Measurements from ENCODE around the gene HTR6. TPM values are rescaled to one million over a fixed set of nuclear protein-coding genes. Genes with fewer than 3 reads are reported as not detected.

HTR6 gene
- polyA plus RNA-seq, 1 donor (not counting 4 experiments of a cell fraction or from before 2014, with no cell fraction given): not detected

GRCh38 chr1:19690342-19690741 lies 25.7 kb downstream of the HTR6 start:
- H3K9me3 ChIP-seq (ENCODE audit: control insufficient read depth, low read depth, low read length): no peaks in the 10 kb centered on the region
- no peaks in the 10 kb centered on the region for H4K20me1 ChIP-seq (ENCODE audit: control insufficient read depth, extremely low read depth, insufficient read depth, low read length)
- FAIRE-seq: no peak

DNA sequence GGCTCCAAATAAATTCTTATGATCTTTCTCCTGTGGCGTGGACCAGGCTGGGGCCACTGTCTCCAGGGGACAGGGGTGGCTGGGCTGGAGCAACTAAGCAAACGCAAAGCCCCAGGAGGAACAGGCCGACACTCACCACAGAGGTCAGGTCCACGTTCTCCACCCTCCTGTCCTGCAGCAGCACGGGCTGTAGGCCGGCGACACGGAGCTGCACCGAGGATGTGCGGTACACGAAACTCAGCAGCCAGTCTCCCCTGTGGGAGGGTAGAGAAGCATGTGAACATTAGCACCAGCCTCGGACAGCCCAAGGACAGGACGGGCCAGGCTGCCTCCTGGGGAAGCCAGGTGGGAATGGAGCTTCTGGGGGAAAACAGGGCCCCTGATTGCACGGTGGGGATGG lies 29.6 kb downstream of the HTR6 start:
- Histone ChIP-seq H3K9ac (ENCODE audit: control insufficient read depth, extremely low read depth, insufficient read depth, low read length) (no peak overlapping the region), H3K4me2 (ENCODE audit: control insufficient read depth, extremely low read depth, insufficient read depth, low read depth, low read length) (no peak overlapping the region), H3K27me3 (ENCODE audit: control insufficient read depth, extremely low read depth, insufficient read depth, low read length) (no peaks in the 10 kb centered on the region), H3K36me3 (ENCODE audit: control insufficient read depth in 2 of 2, extremely low read depth in 1 of 2, insufficient read depth in 2 of 2, low read length in 2 of 2) (no peaks in the 10 kb centered on the region), H2AFZ (ENCODE audit: control insufficient read depth, low read length) (no peak overlapping the region), H3K4me1 (ENCODE audit: control insufficient read depth, extremely low read depth, insufficient read depth, low read length) (no peaks in the 10 kb centered on the region), H4K20me1 (ENCODE audit: control insufficient read depth, extremely low read depth, insufficient read depth, low read length) (no peaks in the 10 kb centered on the region), H3K4me3 (ENCODE audit: control insufficient read depth in 2 of 3, extremely low read depth in 1 of 3, insufficient read depth in 2 of 3, low read depth in 1 of 3, low read length in 3 of 3) (no peak overlapping the region), H3K9me3 (ENCODE audit: control insufficient read depth, low read depth, low read length) (no peaks in the 10 kb centered on the region), H3K79me2 (ENCODE audit: control insufficient read depth, insufficient read depth, low read length) (no peaks in the 10 kb centered on the region), H3K9me1 (ENCODE audit: control insufficient read depth, extremely low read depth, insufficient read depth, low read length) (no peaks in the 10 kb centered on the region), H3K27ac (ENCODE audit: control insufficient read depth, insufficient read depth, low read length) (no peak overlapping the region)
- TF ChIP-seq, protein P1, sequence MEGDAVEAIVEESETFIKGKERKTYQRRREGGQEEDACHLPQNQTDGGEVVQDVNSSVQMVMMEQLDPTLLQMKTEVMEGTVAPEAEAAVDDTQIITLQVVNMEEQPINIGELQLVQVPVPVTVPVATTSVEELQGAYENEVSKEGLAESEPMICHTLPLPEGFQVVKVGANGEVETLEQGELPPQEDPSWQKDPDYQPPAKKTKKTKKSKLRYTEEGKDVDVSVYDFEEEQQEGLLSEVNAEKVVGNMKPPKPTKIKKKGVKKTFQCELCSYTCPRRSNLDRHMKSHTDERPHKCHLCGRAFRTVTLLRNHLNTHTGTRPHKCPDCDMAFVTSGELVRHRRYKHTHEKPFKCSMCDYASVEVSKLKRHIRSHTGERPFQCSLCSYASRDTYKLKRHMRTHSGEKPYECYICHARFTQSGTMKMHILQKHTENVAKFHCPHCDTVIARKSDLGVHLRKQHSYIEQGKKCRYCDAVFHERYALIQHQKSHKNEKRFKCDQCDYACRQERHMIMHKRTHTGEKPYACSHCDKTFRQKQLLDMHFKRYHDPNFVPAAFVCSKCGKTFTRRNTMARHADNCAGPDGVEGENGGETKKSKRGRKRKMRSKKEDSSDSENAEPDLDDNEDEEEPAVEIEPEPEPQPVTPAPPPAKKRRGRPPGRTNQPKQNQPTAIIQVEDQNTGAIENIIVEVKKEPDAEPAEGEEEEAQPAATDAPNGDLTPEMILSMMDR (optimal IDR thresholded peaks at IDR 0.05 in 1 of 3, IDR thresholded peaks at IDR 0.05 in 1 of 3, conservative IDR thresholded peaks at IDR 0.05 in 1 of 3; ENCODE audit: extremely low read depth in 1 of 3, insufficient read depth in 2 of 3, low read length in 3 of 3): no peak
- no peak for TF ChIP-seq EZH2 (IDR thresholded peaks at IDR 0.05; ENCODE audit: low read length)
- FAIRE-seq (no peak), DNase-seq (ENCODE audit: low read depth, low spot score) (no peak)
- dilution Hi-C loops (cut with MboI; ENCODE audit: extremely low pct_ligation_motif_present, low sequenced_read_pairs): no loop called here

More at GRCh38 chr1:19690342-19690741, 25.7 kb downstream of the HTR6 start:
- no peak for DNase-seq (ENCODE audit: low read depth, low spot score)
- no peaks in the 10 kb centered on the region for H3K9me1 ChIP-seq (ENCODE audit: control insufficient read depth, extremely low read depth, insufficient read depth, low read length)
- H3K4me1 ChIP-seq (ENCODE audit: control insufficient read depth, extremely low read depth, insufficient read depth, low read length): no peaks in the 10 kb centered on the region
- TF ChIP-seq, protein P1 (optimal IDR thresholded peaks at IDR 0.05 in 1 of 3, IDR thresholded peaks at IDR 0.05 in 1 of 3, conservative IDR thresholded peaks at IDR 0.05 in 1 of 3; ENCODE audit: extremely low read depth in 1 of 3, insufficient read depth in 2 of 3, low read length in 3 of 3): no peak
- TF ChIP-seq EZH2 (IDR thresholded peaks at IDR 0.05; ENCODE audit: low read length): no peak
- H3K9ac ChIP-seq (ENCODE audit: control insufficient read depth, extremely low read depth, insufficient read depth, low read length): no peak overlapping the region
- no peaks in the 10 kb centered on the region for H3K79me2 ChIP-seq (ENCODE audit: control insufficient read depth, insufficient read depth, low read length)
- dilution Hi-C loops (cut with MboI; ENCODE audit: extremely low pct_ligation_motif_present, low sequenced_read_pairs): no loop called here
- no peak overlapping the region for H2AFZ ChIP-seq (ENCODE audit: control insufficient read depth, low read length)
- no peak overlapping the region for H3K27ac ChIP-seq (ENCODE audit: control insufficient read depth, insufficient read depth, low read length)
- H3K36me3 ChIP-seq (ENCODE audit: control insufficient read depth in 2 of 2, extremely low read depth in 1 of 2, insufficient read depth in 2 of 2, low read length in 2 of 2): no peaks in the 10 kb centered on the region
- H3K4me3 ChIP-seq (ENCODE audit: control insufficient read depth in 2 of 3, extremely low read depth in 1 of 3, insufficient read depth in 2 of 3, low read depth in 1 of 3, low read length in 3 of 3): no peak overlapping the region
- H3K4me2 ChIP-seq (ENCODE audit: control insufficient read depth, extremely low read depth, insufficient read depth, low read depth, low read length): no peak overlapping the region
- H3K27me3 ChIP-seq (ENCODE audit: control insufficient read depth, extremely low read depth, insufficient read depth, low read length): peaks cover 4% of the 10 kb centered on the region

Data from keratinocyte (primary cell).